Measurements from ENCODE around the gene WFIKKN2.

DNA sequence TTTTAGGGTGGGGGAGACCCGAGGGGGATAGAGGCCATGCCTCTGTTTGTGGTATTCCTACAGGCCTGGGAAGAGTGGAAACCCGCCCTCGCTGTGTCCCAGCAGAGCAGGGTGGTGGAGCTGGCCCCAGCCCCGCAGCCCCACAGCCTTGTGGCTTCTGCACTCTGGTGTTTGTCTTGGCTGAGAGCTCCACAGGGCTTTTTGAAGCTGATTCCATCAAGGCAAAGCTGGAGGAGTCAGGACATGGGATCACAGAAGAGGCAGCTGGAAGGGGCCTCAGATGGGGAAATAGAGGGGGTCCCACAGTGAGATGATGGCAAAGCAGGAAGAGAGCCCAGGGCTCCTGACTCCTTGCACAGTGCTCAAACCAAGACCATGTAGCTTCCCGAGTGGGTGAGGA lies 5.0 kb upstream of the WFIKKN2 start:
- TF ChIP-seq, protein P1, sequence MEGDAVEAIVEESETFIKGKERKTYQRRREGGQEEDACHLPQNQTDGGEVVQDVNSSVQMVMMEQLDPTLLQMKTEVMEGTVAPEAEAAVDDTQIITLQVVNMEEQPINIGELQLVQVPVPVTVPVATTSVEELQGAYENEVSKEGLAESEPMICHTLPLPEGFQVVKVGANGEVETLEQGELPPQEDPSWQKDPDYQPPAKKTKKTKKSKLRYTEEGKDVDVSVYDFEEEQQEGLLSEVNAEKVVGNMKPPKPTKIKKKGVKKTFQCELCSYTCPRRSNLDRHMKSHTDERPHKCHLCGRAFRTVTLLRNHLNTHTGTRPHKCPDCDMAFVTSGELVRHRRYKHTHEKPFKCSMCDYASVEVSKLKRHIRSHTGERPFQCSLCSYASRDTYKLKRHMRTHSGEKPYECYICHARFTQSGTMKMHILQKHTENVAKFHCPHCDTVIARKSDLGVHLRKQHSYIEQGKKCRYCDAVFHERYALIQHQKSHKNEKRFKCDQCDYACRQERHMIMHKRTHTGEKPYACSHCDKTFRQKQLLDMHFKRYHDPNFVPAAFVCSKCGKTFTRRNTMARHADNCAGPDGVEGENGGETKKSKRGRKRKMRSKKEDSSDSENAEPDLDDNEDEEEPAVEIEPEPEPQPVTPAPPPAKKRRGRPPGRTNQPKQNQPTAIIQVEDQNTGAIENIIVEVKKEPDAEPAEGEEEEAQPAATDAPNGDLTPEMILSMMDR (IDR thresholded peaks at IDR 0.05): no peak
- TF ChIP-seq EZH2 (IDR thresholded peaks at IDR 0.05): no peak

Measured in neural progenitor cell (in vitro differentiated cells).